ENCODE results near the gene KIF18A. TPM values are rescaled to one million over a fixed set of nuclear protein-coding genes. Genes with fewer than 3 reads are reported as not detected.

Gene KIF18A
- total and polyA plus RNA-seq, 10 donors = 0.54 to 6.6 (median 1.9) TPM

DNA sequence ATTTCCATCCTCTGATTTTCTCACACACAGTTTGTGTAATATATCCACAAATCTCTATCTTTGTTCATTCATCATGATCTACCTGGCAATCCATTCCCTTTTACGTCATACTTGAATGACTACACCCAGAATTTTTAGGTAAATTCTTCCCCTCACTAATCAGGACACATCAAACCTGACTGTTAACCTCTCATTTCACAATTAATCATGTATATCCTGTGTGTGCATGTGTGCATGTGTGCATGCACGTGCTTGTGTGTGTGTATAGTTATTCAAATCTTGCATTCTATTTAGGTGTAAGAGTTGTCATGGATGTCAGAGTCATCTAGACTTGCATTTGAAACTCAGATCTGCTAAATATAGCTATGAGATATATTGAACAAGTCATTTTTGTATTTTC is 130.4 kb downstream of the KIF18A start:
- Histone ChIP-seq H3K4me3 (no peak overlapping the region), H3K9me3 (no peaks in the 10 kb centered on the region), H3K27me3 (replicated peaks in 1 of 7) (no peaks in the 10 kb centered on the region), H3K4me1 (no peaks in the 10 kb centered on the region), H3K27ac (no peak overlapping the region), H3K36me3 (no peaks in the 10 kb centered on the region)
- DNase-seq = no peak
- intact Hi-C loops (cut with DNase I; ENCODE audit: low total_unique reads) = no loop called here
- TF ChIP-seq, protein P1, sequence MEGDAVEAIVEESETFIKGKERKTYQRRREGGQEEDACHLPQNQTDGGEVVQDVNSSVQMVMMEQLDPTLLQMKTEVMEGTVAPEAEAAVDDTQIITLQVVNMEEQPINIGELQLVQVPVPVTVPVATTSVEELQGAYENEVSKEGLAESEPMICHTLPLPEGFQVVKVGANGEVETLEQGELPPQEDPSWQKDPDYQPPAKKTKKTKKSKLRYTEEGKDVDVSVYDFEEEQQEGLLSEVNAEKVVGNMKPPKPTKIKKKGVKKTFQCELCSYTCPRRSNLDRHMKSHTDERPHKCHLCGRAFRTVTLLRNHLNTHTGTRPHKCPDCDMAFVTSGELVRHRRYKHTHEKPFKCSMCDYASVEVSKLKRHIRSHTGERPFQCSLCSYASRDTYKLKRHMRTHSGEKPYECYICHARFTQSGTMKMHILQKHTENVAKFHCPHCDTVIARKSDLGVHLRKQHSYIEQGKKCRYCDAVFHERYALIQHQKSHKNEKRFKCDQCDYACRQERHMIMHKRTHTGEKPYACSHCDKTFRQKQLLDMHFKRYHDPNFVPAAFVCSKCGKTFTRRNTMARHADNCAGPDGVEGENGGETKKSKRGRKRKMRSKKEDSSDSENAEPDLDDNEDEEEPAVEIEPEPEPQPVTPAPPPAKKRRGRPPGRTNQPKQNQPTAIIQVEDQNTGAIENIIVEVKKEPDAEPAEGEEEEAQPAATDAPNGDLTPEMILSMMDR (IDR thresholded peaks at IDR 0.05 in 8 of 11, conservative IDR thresholded peaks at IDR 0.05 in 3 of 11) = no peak
- no peak for TF ChIP-seq POLR2A (IDR thresholded peaks at IDR 0.05)
- WGBS, 5 donors = 70 to 92% (median 87%) methylated on average over 2 of the region's 2 CpGs

DNA sequence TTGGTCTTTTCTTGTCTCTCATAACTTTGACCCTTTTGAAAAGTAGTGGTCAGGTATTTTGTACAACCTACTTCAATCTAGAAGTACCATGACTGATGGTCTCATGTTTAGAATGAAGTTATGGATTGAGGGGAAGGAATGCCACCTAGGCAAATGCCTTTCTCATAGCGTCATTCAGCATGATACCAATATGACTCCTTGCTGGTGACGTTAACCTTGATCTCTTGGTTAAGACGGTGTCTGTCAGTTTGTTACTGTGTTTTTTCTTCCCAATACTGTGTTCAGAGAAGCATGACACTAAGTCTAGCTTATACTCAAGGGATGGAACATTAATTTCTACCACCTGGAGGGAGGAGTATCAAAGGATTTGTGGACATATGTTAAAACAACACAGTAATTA is 130.9 kb downstream of the KIF18A start:
- Histone ChIP-seq H3K27ac (no peak overlapping the region), H3K4me1 (no peaks in the 10 kb centered on the region), H3K27me3 (replicated peaks in 1 of 7) (no peaks in the 10 kb centered on the region), H3K4me3 (no peak overlapping the region), H3K36me3 (no peaks in the 10 kb centered on the region), H3K9me3 (no peaks in the 10 kb centered on the region)
- WGBS, 5 donors = 81 to 94% (median 86%) methylated on average over 3 of the region's 3 CpGs
- DNase-seq = no peak
- intact Hi-C loops (cut with DNase I; ENCODE audit: low total_unique reads) = no loop called here
- TF ChIP-seq POLR2A (IDR thresholded peaks at IDR 0.05) (no peak), POLR2AphosphoS5 (IDR thresholded peaks at IDR 0.05) (no peak)
- TF ChIP-seq, protein P1 (IDR thresholded peaks at IDR 0.05 in 8 of 11, conservative IDR thresholded peaks at IDR 0.05 in 3 of 11) = no peak

DNA sequence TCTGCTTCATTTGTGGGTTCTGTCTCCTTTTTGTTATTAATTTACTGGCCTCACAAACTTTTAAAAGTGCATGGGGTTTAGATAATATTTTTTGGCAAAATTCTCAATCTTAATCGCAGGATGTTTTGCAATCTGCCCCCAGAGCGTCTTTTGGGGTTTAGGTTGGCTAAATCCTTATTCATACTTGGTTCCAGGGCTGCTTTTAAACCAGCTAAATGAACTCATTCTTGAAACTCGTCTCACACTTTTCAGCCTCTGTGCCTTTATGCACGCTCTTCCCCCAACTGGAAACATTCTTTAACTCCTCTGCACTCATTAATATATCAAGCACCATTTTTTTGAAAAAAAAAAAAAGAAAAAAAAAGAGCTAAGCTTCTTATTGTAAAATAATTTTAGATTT is 131.7 kb downstream of the KIF18A start:
- H3K27ac ChIP-seq = no peak overlapping the region
- WGBS, 5 donors = 76 to 89% (median 79%) methylated on average over 4 of the region's 4 CpGs
- TF ChIP-seq POLR2A (IDR thresholded peaks at IDR 0.05) (no peak), POLR2AphosphoS5 (IDR thresholded peaks at IDR 0.05) (no peak)
- TF ChIP-seq, protein P1 (IDR thresholded peaks at IDR 0.05 in 8 of 11, conservative IDR thresholded peaks at IDR 0.05 in 3 of 11) = no peak
- DNase-seq = no peak
- no peaks in the 10 kb centered on the region for H3K4me1 ChIP-seq
- H3K4me3 ChIP-seq = no peak overlapping the region
- no peaks in the 10 kb centered on the region for H3K36me3 ChIP-seq
- H3K9me3 ChIP-seq = no peaks in the 10 kb centered on the region
- H3K27me3 ChIP-seq (replicated peaks in 1 of 7) = no peaks in the 10 kb centered on the region
- intact Hi-C loops (cut with DNase I; ENCODE audit: low total_unique reads) = no loop called here

DNA sequence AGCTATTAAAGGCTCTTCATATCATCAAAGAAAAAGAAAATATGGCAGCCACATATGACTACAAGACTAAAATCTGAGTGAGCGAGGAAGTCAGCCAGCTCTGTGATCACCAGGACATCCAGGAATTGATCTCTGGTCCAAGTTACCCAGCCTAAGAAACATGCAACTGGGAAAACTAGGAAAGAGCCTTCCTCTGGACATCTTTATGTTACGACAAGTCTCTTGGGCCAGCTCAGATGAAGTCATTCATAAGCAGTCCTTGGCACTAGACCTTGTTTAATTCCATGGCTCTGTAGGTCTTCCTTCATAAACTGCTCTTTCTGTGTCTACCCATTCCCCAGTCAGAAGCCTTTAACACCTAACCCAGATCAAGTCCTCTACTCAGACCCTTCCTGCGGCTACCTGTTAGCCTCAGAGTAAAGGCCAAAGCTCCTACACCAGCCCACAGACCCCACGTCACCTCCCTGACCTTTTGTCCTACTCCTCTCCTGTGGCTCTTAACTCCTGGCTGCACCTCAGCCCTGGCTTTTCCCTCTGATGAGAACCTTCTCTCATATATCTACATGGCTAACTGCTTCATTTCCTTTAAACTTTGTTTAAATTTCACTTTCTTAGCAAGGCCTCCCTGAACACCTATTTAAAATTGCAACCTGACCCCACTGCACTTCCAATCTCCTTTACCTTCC is 134.0 kb downstream of the KIF18A start:
- H3K9me3 ChIP-seq = no peaks in the 10 kb centered on the region
- 77 to 93% (median 86%) methylated on average over 4 of the region's 4 CpGs for WGBS, 5 donors
- H3K27ac ChIP-seq = no peak overlapping the region
- H3K4me1 ChIP-seq = no peaks in the 10 kb centered on the region
- DNase-seq = no peak
- intact Hi-C loops (cut with DNase I; ENCODE audit: low total_unique reads) = no loop called here
- no peaks in the 10 kb centered on the region for H3K27me3 ChIP-seq (replicated peaks in 1 of 7)
- H3K4me3 ChIP-seq = no peak overlapping the region
- H3K36me3 ChIP-seq = no peaks in the 10 kb centered on the region
- TF ChIP-seq, protein P1 (IDR thresholded peaks at IDR 0.05 in 8 of 11, conservative IDR thresholded peaks at IDR 0.05 in 3 of 11) = no peak
- TF ChIP-seq POLR2AphosphoS5 (IDR thresholded peaks at IDR 0.05) (no peak), POLR2A (IDR thresholded peaks at IDR 0.05) (no peak)
